GM19023 (cell line): ENCODE results near the gene RSAD1.
A peak's percentile ranks its signal among the peaks of the same experiment; 100 is the strongest.
"Not testable (repeated sequence)": the region's sequence is repeated elsewhere in the genome, so short reads cannot be mapped to it uniquely, and the experiment has no call there.

Experiments used
- ATAC-seq: cut with Tn5 transposase; IDR thresholded peaks from one replicate; pipeline ENCODE4 v1.9.1; 2021; ENCODE audit warnings: mild to moderate bottlenecking, moderate library complexity; ENCODE audit not compliant: unreplicated experiment

RSAD1 gene

GRCh38 chr17:50471009-50471905 is 7.4 kb upstream of the RSAD1 start:
- ATAC-seq: no peak

GRCh38 chr17:50472286-50472685 is 6.4 kb upstream of the RSAD1 start:
- no peak for ATAC-seq

- ATAC-seq: not testable (repeated sequence)
Measured at GRCh38 chr17:50472761-50473161, 5.9 kb upstream of the RSAD1 start.

- ATAC-seq: no peak
Measured at GRCh38 chr17:50473901-50474300, 4.8 kb upstream of the RSAD1 start.

- no peak for ATAC-seq
Measured at GRCh38 chr17:50474523-50474922, 4.1 kb upstream of the RSAD1 start.

GRCh38 chr17:50475362-50475761 is 3.3 kb upstream of the RSAD1 start:
- no peak for ATAC-seq

- ATAC-seq: not testable (repeated sequence)
Measured at GRCh38 chr17:50475775-50476544, 2.7 kb upstream of the RSAD1 start.

- ATAC-seq: no peak
Measured at GRCh38 chr17:50476545-50477315, 1.9 kb upstream of the RSAD1 start.

GRCh38 chr17:50477976-50478375 is 684 bp upstream of the RSAD1 start:
- no peak for ATAC-seq

- ATAC-seq: peak; percentile 32
Measured at GRCh38 chr17:50479522-50480141, 972 bp downstream of the RSAD1 start.

GRCh38 chr17:50480142-50480764 is 1.6 kb downstream of the RSAD1 start:
- ATAC-seq: no peak

- ATAC-seq: no peak
Measured at GRCh38 chr17:50480854-50481490, 2.3 kb downstream of the RSAD1 start.

GRCh38 chr17:50481648-50482047 is 3.0 kb downstream of the RSAD1 start:
- ATAC-seq: no peak

GRCh38 chr17:50482110-50482509 is 3.5 kb downstream of the RSAD1 start:
- ATAC-seq: no peak

- no peak for ATAC-seq
Measured at GRCh38 chr17:50482516-50482915, 3.9 kb downstream of the RSAD1 start.

- ATAC-seq: no peak
Measured at GRCh38 chr17:50483266-50483665, 4.6 kb downstream of the RSAD1 start.

- ATAC-seq: no peak
Measured at GRCh38 chr17:50484386-50485155, 5.9 kb downstream of the RSAD1 start.

- no peak for ATAC-seq
Measured at GRCh38 chr17:50487213-50488096, 8.8 kb downstream of the RSAD1 start.
